H1 (cell line): ENCODE data around the gene RNF20. TPM values are rescaled to one million over a fixed set of nuclear protein-coding genes. Genes with fewer than 3 reads are reported as not detected.

Source experiments
- BRCA1 ChIP-seq: IDR thresholded peaks from 2 replicates; pipeline ENCODE4 v1.6.1; 2012; ENCODE audit warnings: low read depth, low read length, improper control_type of control experiment
- CHD7 ChIP-seq: fragments of 300-600 bp; sonication (generic); IDR thresholded peaks from 2 replicates; pipeline ENCODE4 v1.7.1; 2012; ENCODE audit warnings: low read length, moderate library complexity, mild to moderate bottlenecking, inconsistent platforms; ENCODE audit not compliant: insufficient replicate concordance
- E2F6 ChIP-seq: IDR thresholded peaks from 2 replicates; pipeline ENCODE4 v1.6.1; 2012; ENCODE audit warnings: inconsistent platforms
- EGR1 ChIP-seq: IDR thresholded peaks from 2 replicates; pipeline ENCODE4 v1.6.1; 2011; ENCODE audit warnings: low read depth, low read length, borderline replicate concordance
- NRF1 ChIP-seq: IDR thresholded peaks from 2 replicates; pipeline ENCODE4 v1.6.1; 2011; ENCODE audit warnings: mild to moderate bottlenecking, low read depth, low read length, improper control_type of control experiment
- RAD21 ChIP-seq, 2 experiments: IDR thresholded peaks in 1 of 2; conservative IDR thresholded peaks in 1 of 2; 2 replicates each; pipeline ENCODE4 v1.6.1; 2011; ENCODE audit warnings: low read depth in 2 of 2, low read length in 2 of 2, improper control_type of control experiment in 1 of 2, inconsistent platforms in 1 of 2, mild to moderate bottlenecking in 1 of 2, moderate library complexity in 1 of 2
- RFX5 ChIP-seq: IDR thresholded peaks from 2 replicates; pipeline ENCODE4 v1.6.1; 2011; ENCODE audit warnings: low read depth, low read length, improper control_type of control experiment, borderline replicate concordance
- SP4 ChIP-seq: IDR thresholded peaks from 2 replicates; pipeline ENCODE4 v1.6.1; 2012; ENCODE audit warnings: low read length, inconsistent platforms
- TEAD4 ChIP-seq: IDR thresholded peaks from 2 replicates; pipeline ENCODE4 v1.6.1; 2012; ENCODE audit warnings: low read depth, low read length, inconsistent platforms, mixed read lengths
- polyA plus RNA-seq, 7 experiments: library from polyadenylated mRNA; depleted of rRNA in 3 of 7; stranded (reverse) in 5 of 7; unstranded in 2 of 7; fragments of >200 nt in 5 of 7; fragments of 200-250 nt in 2 of 7; gene quantifications; 1 replicate in 5 of 7; 2 replicates in 1 of 7; 4 replicates in 1 of 7; pipeline versions ENCODE4 v1.2.1 to v1.2.3, GENCODE V29; 2011 to 2013; ENCODE audit warnings: missing spikeins in 2 of 7, mixed read lengths in 2 of 7
- total RNA-seq: library from RNA; stranded (reverse); fragmentation: NEBNext Ultra II Directional; extraction: Animal tissue kit (Norgen Biotek cat#: 25700); gene quantifications from 2 replicates; pipeline ENCODE4 v1.2.1, GENCODE V29; 2021

The RNF20 gene
- total and polyA plus RNA-seq, 2 of the 8 experiments (the other 6 are each of a cell fraction or from before 2014, with no cell fraction given), result 9.4 to 65.2 TPM

GRCh38 chr9:101533334-101534204, at the start of gene RNF20 (continued):
- TF ChIP-seq TEAD4, result 0 out of 2 replicates have a peak, but pooled peaks have one; percentile 19
- no peak for TF ChIP-seq SP4
- TF ChIP-seq RFX5, result no peak
- TF ChIP-seq E2F6, result 0 out of 2 replicates have a peak, but pooled peaks have one; percentile 16
- no peak for TF ChIP-seq NRF1
- no peak for TF ChIP-seq CHD7
- TF ChIP-seq BRCA1, result no peak
- TF ChIP-seq RAD21 (IDR thresholded peaks at IDR 0.05 in 1 of 2, conservative IDR thresholded peaks at IDR 0.05 in 1 of 2; ENCODE audit: low read depth in 2 of 2, low read length in 2 of 2), result no peak
- TF ChIP-seq EGR1, result 0 out of 2 replicates have a peak, but pooled peaks have one; percentile 20
